Activated naive CD4-positive, alpha-beta T cell treated with anti-CD3 and anti-CD28 coated beads, Interleukin-2, amount 50 U/mL, for 72 hours (primary cell): ENCODE data around the gene TAF11L8. TPM values are rescaled to one million over a fixed set of nuclear protein-coding genes. Genes with fewer than 3 reads are reported as not detected.

Experiments
- total RNA-seq, 2 donors: library from RNA; stranded (reverse); gene quantifications; one replicate each; pipeline ENCODE4 v1.2.3, GENCODE V29; 2022

TAF11L8 gene
- total RNA-seq, 2 donors from 2014 or later = not detected

Other genes with a start within 250 kb of the TAF11L8 start
- not detected for gene TAF11L2, start 92.7 kb downstream of the TAF11L8 start, total RNA-seq
- not detected for gene TAF11L3, start 72.6 kb downstream of the TAF11L8 start, total RNA-seq
- not detected for gene TAF11L4, start 69.2 kb downstream of the TAF11L8 start, total RNA-seq
- gene TAF11L5, start 65.7 kb downstream of the TAF11L8 start, total RNA-seq = not detected
- not detected for gene TAF11L6, start 62.3 kb downstream of the TAF11L8 start, total RNA-seq
- not detected for gene TAF11L7, start 5.2 kb downstream of the TAF11L8 start, total RNA-seq
- not detected for gene TAF11L9, start 3.4 kb upstream of the TAF11L8 start, total RNA-seq
- not detected for gene TAF11L10, start 6.9 kb upstream of the TAF11L8 start, total RNA-seq
- not detected for gene TAF11L11, start 13.2 kb upstream of the TAF11L8 start, total RNA-seq
- gene TAF11L12, start 19.4 kb upstream of the TAF11L8 start, total RNA-seq = not detected
- gene TAF11L13, start 41.1 kb upstream of the TAF11L8 start, total RNA-seq = not detected
- gene TAF11L14, start 43.5 kb upstream of the TAF11L8 start, total RNA-seq = not detected